ENCODE data around the gene ALDH1A3.

Gene ALDH1A3

DNA sequence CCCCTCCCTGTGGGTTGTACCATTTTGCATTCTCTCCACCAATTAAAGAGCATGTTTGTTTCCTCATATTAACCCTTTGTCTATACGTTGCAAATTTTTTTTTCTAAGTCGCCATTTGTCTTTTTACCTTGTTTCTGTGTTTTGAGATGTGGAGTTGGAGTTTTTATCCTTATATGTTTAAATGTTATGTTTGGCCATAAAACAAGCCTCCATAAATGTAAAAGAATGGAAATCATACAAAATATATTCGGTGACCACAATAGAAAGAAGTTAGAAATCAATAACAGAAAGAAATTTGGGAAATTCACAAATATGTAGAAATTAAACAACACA, 68.8 kb downstream of the ALDH1A3 start:
- DNase-seq (ENCODE audit: low read depth in 2 of 2, low spot score in 1 of 2) = no peak

DNA sequence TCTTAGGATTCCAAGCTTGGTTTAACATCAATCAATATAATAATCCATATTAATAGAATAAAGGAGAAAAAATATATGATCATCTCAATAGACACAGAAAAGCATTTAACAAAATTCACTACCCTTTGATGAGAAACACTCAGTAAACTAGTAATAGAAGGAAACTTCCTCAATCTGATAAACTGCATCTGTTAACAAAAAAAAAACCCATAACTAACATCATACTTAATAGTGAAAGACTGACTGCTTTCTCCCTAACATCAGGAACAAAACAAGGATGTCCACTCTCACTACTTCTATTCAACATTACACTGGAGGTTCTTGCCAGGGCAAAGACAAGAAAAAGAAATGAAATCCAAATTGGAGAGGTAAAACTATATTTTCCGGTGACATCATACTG, 70.1 kb downstream of the ALDH1A3 start:
- DNase-seq (ENCODE audit: low read depth in 2 of 2, low spot score in 1 of 2) = no peak

DNA sequence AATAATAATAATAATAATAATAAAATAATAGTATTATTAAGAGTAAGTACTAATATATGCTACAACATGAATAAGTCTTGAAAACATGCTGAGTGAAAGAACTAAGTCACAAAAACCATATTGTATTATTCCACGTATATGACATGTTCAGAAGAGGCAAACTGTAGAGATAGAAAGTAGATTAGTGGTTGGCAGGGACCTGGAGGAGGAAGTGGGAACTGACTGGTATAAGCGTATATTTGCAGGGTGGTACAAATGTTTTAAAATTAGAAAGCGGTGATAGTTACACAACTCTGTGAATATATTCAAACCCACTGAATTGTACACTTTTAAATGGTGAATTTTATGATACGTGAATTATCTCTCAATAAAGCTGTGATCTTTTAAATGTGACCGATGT, 72.3 kb downstream of the ALDH1A3 start:
- no peak for DNase-seq (ENCODE audit: low read depth in 2 of 2, low spot score in 1 of 2)

DNA sequence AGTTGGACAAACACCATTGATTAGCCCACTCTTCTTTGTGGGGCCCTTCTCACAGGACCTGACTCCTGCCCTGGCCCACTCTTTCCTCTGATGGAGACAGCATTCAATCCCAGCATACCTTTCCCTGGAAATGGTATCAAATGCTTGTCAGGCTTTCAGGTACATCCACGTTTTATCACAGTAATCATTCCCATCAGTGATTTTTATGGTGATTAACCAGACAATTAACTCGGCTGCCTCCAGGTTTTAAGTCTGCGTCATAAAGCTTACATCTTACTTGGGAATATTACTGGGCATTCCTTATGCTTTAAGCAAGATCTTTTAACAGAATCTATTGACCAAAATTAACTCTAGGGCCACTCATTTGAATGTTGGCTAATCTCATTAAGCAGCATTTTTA, 72.9 kb downstream of the ALDH1A3 start:
- DNase-seq (ENCODE audit: low read depth in 2 of 2, low spot score in 1 of 2) = no peak

DNA sequence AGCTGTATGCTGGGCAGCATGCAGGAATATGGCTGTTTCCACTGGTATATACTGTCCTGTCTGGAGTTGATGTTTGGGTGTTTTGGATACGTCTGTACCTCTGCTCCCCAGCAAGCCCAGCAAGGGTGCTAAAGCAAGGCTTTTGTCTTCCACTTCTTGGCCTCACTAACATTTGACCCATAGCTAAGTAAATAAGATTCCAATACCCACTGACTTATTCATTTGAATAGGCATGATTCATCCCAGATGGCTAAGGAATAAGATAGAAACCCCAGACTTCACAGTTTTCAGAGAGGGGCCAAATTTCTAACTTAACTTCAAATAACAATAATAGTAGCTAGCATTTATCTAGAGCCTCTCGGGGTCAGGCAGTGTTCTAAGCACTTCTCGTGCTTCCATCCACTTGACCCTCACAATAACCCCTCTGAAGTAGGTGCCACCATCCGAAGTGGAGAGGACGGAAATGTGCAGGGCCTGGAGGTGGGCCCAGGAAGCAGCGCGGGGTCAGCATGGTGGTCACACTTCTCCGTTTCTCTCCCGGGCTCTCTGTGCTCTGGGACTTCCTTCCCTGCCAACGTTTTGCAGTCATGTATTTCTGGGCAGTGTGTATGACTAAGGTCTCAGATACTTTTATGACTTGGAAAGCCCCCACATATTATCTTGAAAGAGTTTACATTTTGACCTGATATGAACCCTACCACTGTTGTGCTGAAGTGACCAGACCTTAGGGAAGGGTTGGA, 78.9 kb downstream of the ALDH1A3 start:
- no peak for DNase-seq (ENCODE audit: low read depth in 2 of 2, low spot score in 1 of 2)

DNA sequence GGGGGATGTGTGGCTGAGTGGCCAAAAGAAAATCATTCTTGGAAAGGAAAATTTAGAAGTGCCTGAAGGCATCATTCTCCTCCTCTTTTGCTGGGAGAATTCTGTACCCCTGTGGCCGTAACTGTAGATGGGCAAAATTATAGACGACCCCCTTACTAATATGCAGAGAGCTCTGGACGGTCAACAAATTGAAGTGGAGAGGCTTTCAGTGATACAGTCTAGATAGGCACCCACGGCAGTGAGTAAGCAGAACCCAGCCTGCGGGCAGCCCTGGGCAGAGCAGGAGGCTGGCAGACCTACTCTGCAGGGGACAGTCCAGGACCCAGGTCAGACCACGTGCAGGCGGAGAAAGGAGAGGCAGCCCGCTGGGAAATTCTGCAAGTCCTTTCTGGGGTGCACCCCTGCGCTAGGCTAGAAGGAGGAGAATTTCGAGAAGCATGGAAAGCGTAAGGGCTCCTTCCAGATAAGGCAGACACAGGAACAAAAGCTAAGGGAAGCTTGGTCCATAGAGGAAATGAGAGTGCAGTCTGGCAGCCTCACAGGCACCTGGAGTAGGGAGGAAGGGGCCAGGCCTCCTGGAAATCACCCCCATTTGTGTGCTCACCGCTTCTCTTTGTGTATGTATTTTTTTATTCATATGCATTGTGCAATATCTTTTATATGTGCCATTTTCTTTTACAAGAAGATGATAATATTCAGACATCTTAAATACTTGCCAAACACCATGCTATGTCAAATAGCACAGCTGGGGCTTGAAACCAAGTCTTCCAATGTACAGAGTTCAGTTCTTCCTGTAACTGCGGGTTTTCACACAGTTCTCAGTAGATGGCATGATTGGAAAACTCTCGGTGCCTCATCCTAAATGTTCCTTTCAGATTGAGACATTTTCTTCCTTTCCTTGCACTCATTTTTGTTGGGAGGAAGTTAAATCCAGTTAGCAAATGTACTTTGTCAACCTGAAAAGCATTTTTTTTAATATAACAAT, 79.7 kb downstream of the ALDH1A3 start:
- DNase-seq (ENCODE audit: low read depth in 2 of 2, low spot score in 1 of 2) = no peak
